Liver (tissue), 9 donors: ENCODE data around the gene SEC31A. TPM values are rescaled to one million over a fixed set of nuclear protein-coding genes. Genes with fewer than 3 reads are reported as not detected.

Experiments used
- DNase-seq: peaks from one replicate; pipeline ENCODE4 v3.0.0-alpha.2; 2017; ENCODE audit warnings: low spot score
- H3K27ac ChIP-seq, 2 donors: one replicate each; pipeline ENCODE4 v1.7.0; 2013; ENCODE audit warnings: inconsistent platforms in 2 of 2, low read length in 2 of 2, control low read depth in 1 of 2, low read depth in 1 of 2, mild to moderate bottlenecking in 1 of 2
- H3K27me3 ChIP-seq, 4 donors: one replicate each; pipeline versions ENCODE4 v1.6.1 to v1.7.0; 2013; ENCODE audit warnings: low read length in 3 of 4, inconsistent platforms in 1 of 4, mild to moderate bottlenecking in 1 of 4, moderate library complexity in 1 of 4; ENCODE audit not compliant: control insufficient read depth in 4 of 4, insufficient read depth in 4 of 4
- H3K36me3 ChIP-seq, 4 donors: one replicate each; pipeline versions ENCODE4 v1.6.1 to v1.7.0; 2013; ENCODE audit warnings: low read length in 3 of 4, mild to moderate bottlenecking in 3 of 4, low read depth in 1 of 4, moderate library complexity in 1 of 4; ENCODE audit not compliant: control insufficient read depth in 4 of 4, insufficient read depth in 3 of 4
- H3K4me1 ChIP-seq, 4 donors: one replicate each; pipeline versions ENCODE4 v1.6.1 to v1.7.0; 2013; ENCODE audit warnings: low read length in 3 of 4, mild to moderate bottlenecking in 3 of 4, moderate library complexity in 1 of 4; ENCODE audit not compliant: control insufficient read depth in 4 of 4, insufficient read depth in 4 of 4
- H3K4me3 ChIP-seq, 3 donors: one replicate each; pipeline versions ENCODE4 v1.6.1 to v1.7.0; 2013; ENCODE audit warnings: low read length in 3 of 3, control low read depth in 1 of 3, low read depth in 1 of 3, mild to moderate bottlenecking in 1 of 3
- H3K9ac ChIP-seq, 2 donors: one replicate each; pipeline ENCODE4 v1.7.0; 2013; ENCODE audit warnings: low read length in 2 of 2, mild to moderate bottlenecking in 2 of 2, moderate library complexity in 2 of 2, control low read depth in 1 of 2, low read depth in 1 of 2
- H3K9me3 ChIP-seq, 4 donors: one replicate each; pipeline versions ENCODE4 v1.6.1 to v1.7.0; 2013; ENCODE audit warnings: low read length in 3 of 4; ENCODE audit not compliant: control insufficient read depth in 4 of 4
- ATF3 ChIP-seq: IDR thresholded peaks from 2 replicates; pipeline ENCODE4 v1.6.1; 2016; ENCODE audit warnings: antibody characterized with exemption
- CTCF ChIP-seq: fragments of 150-350 bp; IDR thresholded peaks from 2 replicates; pipeline ENCODE4 v1.5.1; 2017; ENCODE audit warnings: improper control_type of control experiment, low read depth, low read length; ENCODE audit not compliant: missing input control
- EGR1 ChIP-seq, 2 donors: IDR thresholded peaks; 2 replicates each; pipeline ENCODE4 v1.6.1; 2016 to 2018; ENCODE audit warnings: antibody characterized with exemption in 2 of 2, low read depth in 2 of 2
- FOXA2 ChIP-seq: IDR thresholded peaks from 2 replicates; pipeline ENCODE4 v1.6.1; 2016; ENCODE audit warnings: antibody characterized with exemption
- GABPA ChIP-seq, 2 donors: IDR thresholded peaks in 1 of 2; conservative IDR thresholded peaks in 1 of 2; 2 replicates each; pipeline ENCODE4 v1.6.1; 2016; ENCODE audit warnings: antibody characterized with exemption in 2 of 2, mild to moderate bottlenecking in 1 of 2, moderate library complexity in 1 of 2
- HNF4A ChIP-seq, 2 donors: conservative IDR thresholded peaks; 2 replicates each; pipeline ENCODE4 v1.6.1; 2016; ENCODE audit warnings: antibody characterized with exemption in 2 of 2, mild to moderate bottlenecking in 2 of 2
- HNF4G ChIP-seq: IDR thresholded peaks from 2 replicates; pipeline ENCODE4 v1.6.1; 2016; ENCODE audit warnings: antibody characterized with exemption
- JUND ChIP-seq, 2 donors: IDR thresholded peaks; 2 replicates each; pipeline ENCODE4 v1.6.1; 2016; ENCODE audit warnings: antibody characterized with exemption in 2 of 2
- MAX ChIP-seq: IDR thresholded peaks from 2 replicates; pipeline ENCODE4 v1.6.1; 2016; ENCODE audit warnings: antibody characterized with exemption
- NR2F2 ChIP-seq: IDR thresholded peaks from 2 replicates; pipeline ENCODE4 v1.6.1; 2016; ENCODE audit warnings: antibody characterized with exemption
- RAD21 ChIP-seq, 2 donors: IDR thresholded peaks; 2 replicates each; pipeline ENCODE4 v1.6.1; 2016; ENCODE audit warnings: antibody characterized with exemption in 2 of 2, mild to moderate bottlenecking in 2 of 2
- REST ChIP-seq: IDR thresholded peaks from 2 replicates; pipeline ENCODE4 v1.6.1; 2016; ENCODE audit warnings: antibody characterized with exemption, mild to moderate bottlenecking
- RXRA ChIP-seq, 2 donors: IDR thresholded peaks; 2 replicates each; pipeline ENCODE4 v1.6.1; 2017 to 2018; ENCODE audit warnings: antibody characterized with exemption in 2 of 2, mild to moderate bottlenecking in 1 of 2
- SP1 ChIP-seq: IDR thresholded peaks from 2 replicates; pipeline ENCODE4 v1.6.1; 2018; ENCODE audit warnings: antibody characterized with exemption, mild to moderate bottlenecking
- TAF1 ChIP-seq: conservative IDR thresholded peaks from 2 replicates; pipeline ENCODE4 v1.6.1; 2016; ENCODE audit warnings: antibody characterized with exemption, mild to moderate bottlenecking
- YY1 ChIP-seq: IDR thresholded peaks from 2 replicates; pipeline ENCODE4 v1.6.1; 2016; ENCODE audit warnings: antibody characterized with exemption, mild to moderate bottlenecking
- ZBTB33 ChIP-seq: IDR thresholded peaks from 2 replicates; pipeline ENCODE4 v1.6.1; 2016; ENCODE audit warnings: antibody characterized with exemption
- WGBS: extraction: QIAGEN DNeasy Blood & Tissue Kit; methylation state at CpG from one replicate; pipeline ENCODE4 v1.1.7; 2013; 5-methylcytosine and 5-hydroxymethylcytosine counted together
- polyA plus RNA-seq, 2 donors: library from polyadenylated mRNA; stranded (reverse) in 1 of 2; unstranded in 1 of 2; fragments of 200-250 nt in 1 of 2; fragments of >200 nt in 1 of 2; fragmentation: Nextera tagmentation in 1 of 2; extraction: Ambion mirVana in 1 of 2; gene quantifications; one replicate each; pipeline versions ENCODE4 v1.2.1 to v1.2.3, GENCODE V29; 2013 to 2015
- total RNA-seq, 2 donors: library from RNA; depleted of rRNA; stranded (reverse); fragments of >200 nt; gene quantifications; one replicate each; pipeline ENCODE4 v1.2.3, GENCODE V29; 2014
- donor health status: healthy.
- donor health status: healthy.
- donor health status: healthy.
- donor health status: healthy.
- donor health status: healthy.

The SEC31A gene
- total and polyA plus RNA-seq, 4 donors: 79.9 to 204 (median 88.9) TPM

GRCh38 chr4:82905205-82905604 is 14.3 kb upstream of the SEC31A start:
- no peaks in the 10 kb centered on the region for H3K27me3 ChIP-seq
- H3K9me3 ChIP-seq: no peaks in the 10 kb centered on the region
- no peak overlapping the region for H3K4me3 ChIP-seq
- no peak overlapping the region for H3K27ac ChIP-seq
- H3K36me3 ChIP-seq: peaks cover 0 to 15% (median 3%) of the 10 kb centered on the region in 4 donors
- H3K9ac ChIP-seq: no peak overlapping the region
- 86% methylated on average over 2 of the region's 2 CpGs for WGBS
- TF ChIP-seq EGR1 (IDR thresholded peaks at IDR 0.05; ENCODE audit: low read depth in 2 of 2) (no peak), NR2F2 (no peak), HNF4G (no peak), MAX (no peak), TAF1 (no peak), SP1 (no peak), RXRA (IDR thresholded peaks at IDR 0.05) (no peak)
- DNase-seq: no peak
- H3K4me1 ChIP-seq: peaks cover 0 to 11% (median 3%) of the 10 kb centered on the region in 4 donors

GRCh38 chr4:82903737-82904136 is 12.8 kb upstream of the SEC31A start:
- WGBS: 91% methylated on average over 5 of the region's 5 CpGs
- H3K4me1 ChIP-seq: peaks cover 0 to 22% (median 8%) of the 10 kb centered on the region in 4 donors
- H3K9me3 ChIP-seq: no peaks in the 10 kb centered on the region
- H3K36me3 ChIP-seq: peaks cover 0 to 15% (median 3%) of the 10 kb centered on the region in 4 donors
- no peak for DNase-seq
- H3K9ac ChIP-seq: no peak overlapping the region
- no peak overlapping the region for H3K4me3 ChIP-seq
- H3K27ac ChIP-seq: no peak overlapping the region
- no peaks in the 10 kb centered on the region for H3K27me3 ChIP-seq
- TF ChIP-seq EGR1 (IDR thresholded peaks at IDR 0.05; ENCODE audit: low read depth in 2 of 2) (no peak), FOXA2 (no peak), TAF1 (no peak), ATF3 (no peak), RAD21 (IDR thresholded peaks at IDR 0.05) (no peak), RXRA (IDR thresholded peaks at IDR 0.05) (no peak), CTCF (no peak), ZBTB33 (no peak), REST (no peak), SP1 (no peak), YY1 (no peak), HNF4A (conservative IDR thresholded peaks at IDR 0.05) (no peak), HNF4G (no peak), GABPA (IDR thresholded peaks at IDR 0.05 in 1 of 2, conservative IDR thresholded peaks at IDR 0.05 in 1 of 2) (no peak), JUND (IDR thresholded peaks at IDR 0.05) (no peak)
